Lower leg skin (tissue), 4 donors: ENCODE results near the gene UGT3A2. TPM values are rescaled to one million over a fixed set of nuclear protein-coding genes. Genes with fewer than 3 reads are reported as not detected.

Source experiments
- DNase-seq, 2 donors: peaks; one replicate each; pipeline ENCODE4 v3.0.0-alpha.2; 2019; ENCODE audit warnings: low spot score in 2 of 2
- H3K4me3 ChIP-seq: fragments of 200-600 bp; sonication (generic); 2 replicates; pipeline ENCODE4 v1.5.1; 2017; ENCODE audit warnings: mild to moderate bottlenecking, low read depth; ENCODE audit not compliant: poor library complexity, severe bottlenecking
- POLR2A ChIP-seq, 2 donors: fragments of 450-650 bp; IDR thresholded peaks; one replicate each; pipeline ENCODE4 v1.6.1; 2016 to 2017; ENCODE audit warnings: antibody characterized with exemption in 2 of 2, mild to moderate bottlenecking in 1 of 2, moderate library complexity in 1 of 2
- WGBS, 2 donors: methylation state at CpG; one replicate each; pipeline ENCODE4 v1.1.5; 2018; 5-methylcytosine and 5-hydroxymethylcytosine counted together
- intact Hi-C: fragments of 100-400 bp; cut with DNase I; formaldehyde crosslinking; loops from one replicate; pipeline ENCODE4 v1.15.0; 2023; ENCODE audit warnings: low total_unique reads
- total RNA-seq, 4 donors: library from RNA; depleted of rRNA; stranded (reverse); fragments of >200 nt; gene quantifications; one replicate each; pipeline ENCODE4 v1.1.0, GENCODE V29; 2016
- TF ChIP-seq, protein P1 (sequence below), 3 donors: fragments of 450-650 bp; IDR thresholded peaks; one replicate each; pipeline ENCODE4 v1.5.1; 2016; ENCODE audit warnings: antibody characterized with exemption in 3 of 3, mild to moderate bottlenecking in 3 of 3, moderate library complexity in 2 of 3

The UGT3A2 gene
- total RNA-seq, 4 donors from 2014 or later = 3.1 to 38.2 (median 7.7) TPM

DNA sequence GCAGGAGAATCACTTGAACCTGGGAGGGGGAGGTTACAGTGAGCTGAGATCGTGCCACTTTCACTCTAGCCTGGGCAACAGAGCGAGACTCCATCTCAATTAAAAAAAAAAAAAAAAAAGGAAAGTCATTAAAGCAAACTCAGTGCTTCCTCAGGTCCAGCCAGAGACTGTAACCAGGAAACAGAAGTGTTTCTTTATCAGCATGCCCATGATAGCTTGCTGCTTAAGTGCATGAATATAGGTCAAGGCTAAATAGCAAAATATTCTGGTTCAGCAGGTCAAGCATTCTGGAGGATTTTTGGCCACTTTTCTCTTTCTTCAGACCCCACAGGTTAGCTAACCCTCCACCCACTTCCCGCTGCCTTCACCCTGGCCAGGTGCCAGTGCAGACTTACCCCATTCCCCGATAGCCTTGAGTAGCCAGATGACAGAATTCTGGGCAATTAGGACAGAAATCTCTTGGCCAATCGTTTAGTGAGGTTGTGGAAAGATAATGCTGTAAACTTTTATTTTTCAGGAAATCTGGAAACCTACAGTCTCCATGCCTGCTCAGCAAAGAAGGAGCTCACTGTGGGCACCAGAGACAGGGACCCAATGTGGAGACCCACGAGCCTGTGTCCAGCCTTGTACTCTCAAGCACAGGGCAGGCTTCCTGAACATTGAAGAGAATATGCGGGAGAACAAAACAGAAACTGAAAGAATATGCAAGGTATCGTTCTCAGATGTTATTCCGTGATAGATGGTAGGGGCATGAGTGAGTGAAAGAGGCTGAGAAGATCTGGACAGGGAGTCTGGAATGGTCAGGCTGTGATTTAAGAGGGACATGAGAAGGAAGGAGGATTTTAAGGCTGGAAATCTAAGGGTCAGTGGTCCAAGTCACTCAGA is 4.2 kb upstream of the UGT3A2 start:
- intact Hi-C loops = no loop called here
- DNase-seq = no peak
- H3K4me3 ChIP-seq = no peak overlapping the region
- WGBS, 2 donors = 51 to 59% methylated on average over 9 of the region's 9 CpGs
- TF ChIP-seq, protein P1, sequence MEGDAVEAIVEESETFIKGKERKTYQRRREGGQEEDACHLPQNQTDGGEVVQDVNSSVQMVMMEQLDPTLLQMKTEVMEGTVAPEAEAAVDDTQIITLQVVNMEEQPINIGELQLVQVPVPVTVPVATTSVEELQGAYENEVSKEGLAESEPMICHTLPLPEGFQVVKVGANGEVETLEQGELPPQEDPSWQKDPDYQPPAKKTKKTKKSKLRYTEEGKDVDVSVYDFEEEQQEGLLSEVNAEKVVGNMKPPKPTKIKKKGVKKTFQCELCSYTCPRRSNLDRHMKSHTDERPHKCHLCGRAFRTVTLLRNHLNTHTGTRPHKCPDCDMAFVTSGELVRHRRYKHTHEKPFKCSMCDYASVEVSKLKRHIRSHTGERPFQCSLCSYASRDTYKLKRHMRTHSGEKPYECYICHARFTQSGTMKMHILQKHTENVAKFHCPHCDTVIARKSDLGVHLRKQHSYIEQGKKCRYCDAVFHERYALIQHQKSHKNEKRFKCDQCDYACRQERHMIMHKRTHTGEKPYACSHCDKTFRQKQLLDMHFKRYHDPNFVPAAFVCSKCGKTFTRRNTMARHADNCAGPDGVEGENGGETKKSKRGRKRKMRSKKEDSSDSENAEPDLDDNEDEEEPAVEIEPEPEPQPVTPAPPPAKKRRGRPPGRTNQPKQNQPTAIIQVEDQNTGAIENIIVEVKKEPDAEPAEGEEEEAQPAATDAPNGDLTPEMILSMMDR (IDR thresholded peaks at IDR 0.05) = no peak
- no peak for TF ChIP-seq POLR2A (IDR thresholded peaks at IDR 0.05)

DNA sequence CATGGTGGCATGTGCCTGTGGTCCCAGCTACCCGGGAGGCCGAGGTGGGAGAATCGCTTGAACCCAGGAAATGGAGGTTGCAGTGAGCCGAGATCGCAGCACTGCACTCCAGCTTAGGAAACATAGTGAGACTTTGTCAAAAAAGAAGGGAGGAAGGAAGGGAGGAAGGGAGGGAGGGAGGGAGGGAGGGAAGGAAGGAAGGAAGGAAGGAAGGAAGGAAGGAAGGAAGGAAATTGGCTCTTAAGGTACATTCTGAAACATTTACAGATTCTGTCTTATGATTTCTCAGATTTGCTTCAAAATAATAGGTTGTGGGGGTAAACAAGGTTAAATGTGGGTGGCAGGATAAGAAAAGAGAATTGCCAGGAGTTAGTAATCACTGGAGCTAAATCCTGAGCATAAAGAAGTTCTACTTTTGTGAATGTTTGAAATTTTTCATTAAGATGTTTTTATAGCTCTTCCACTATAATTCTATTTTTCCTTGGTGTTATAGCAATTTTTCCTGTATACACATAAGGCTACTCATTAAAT is 2.1 kb upstream of the UGT3A2 start:
- intact Hi-C loops = no loop called here
- 93 to 96% methylated on average over 5 of the region's 5 CpGs for WGBS, 2 donors
- DNase-seq = no peak
- no peak for TF ChIP-seq POLR2A (IDR thresholded peaks at IDR 0.05)
- TF ChIP-seq, protein P1 (IDR thresholded peaks at IDR 0.05) = no peak
- H3K4me3 ChIP-seq = no peak overlapping the region

DNA sequence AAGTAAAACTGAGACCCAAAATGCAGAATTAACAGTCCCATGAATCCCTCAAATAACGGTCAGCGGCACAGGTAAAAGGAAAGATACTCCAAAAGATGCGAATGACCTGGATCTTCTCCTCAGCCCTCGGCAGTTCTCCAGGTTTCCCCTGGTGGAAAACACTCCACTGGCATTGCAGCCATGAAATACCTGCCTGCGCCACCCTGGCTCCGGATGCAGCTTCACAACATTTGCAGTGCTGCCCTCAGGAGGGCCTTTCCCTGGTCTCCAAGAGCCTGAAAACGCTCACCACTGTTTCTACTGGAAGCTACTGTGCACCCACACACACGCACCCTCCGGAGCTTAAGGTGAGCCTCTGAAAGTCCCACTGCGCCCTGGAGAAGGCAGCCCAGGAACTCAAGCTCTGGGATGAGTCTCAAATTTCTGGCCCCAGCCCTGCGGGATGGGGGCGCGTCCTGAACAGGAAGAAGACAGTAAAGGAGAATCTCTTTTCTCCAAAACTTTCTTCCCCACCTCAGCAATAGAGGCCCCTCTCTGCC is 612 bp downstream of the UGT3A2 start:
- TF ChIP-seq POLR2A (IDR thresholded peaks at IDR 0.05) = no peak
- TF ChIP-seq, protein P1 (IDR thresholded peaks at IDR 0.05) = no peak
- DNase-seq = no peak
- intact Hi-C loops = no loop called here
- WGBS, 2 donors = 28 to 29% methylated on average over 13 of the region's 13 CpGs
- no peak overlapping the region for H3K4me3 ChIP-seq

DNA sequence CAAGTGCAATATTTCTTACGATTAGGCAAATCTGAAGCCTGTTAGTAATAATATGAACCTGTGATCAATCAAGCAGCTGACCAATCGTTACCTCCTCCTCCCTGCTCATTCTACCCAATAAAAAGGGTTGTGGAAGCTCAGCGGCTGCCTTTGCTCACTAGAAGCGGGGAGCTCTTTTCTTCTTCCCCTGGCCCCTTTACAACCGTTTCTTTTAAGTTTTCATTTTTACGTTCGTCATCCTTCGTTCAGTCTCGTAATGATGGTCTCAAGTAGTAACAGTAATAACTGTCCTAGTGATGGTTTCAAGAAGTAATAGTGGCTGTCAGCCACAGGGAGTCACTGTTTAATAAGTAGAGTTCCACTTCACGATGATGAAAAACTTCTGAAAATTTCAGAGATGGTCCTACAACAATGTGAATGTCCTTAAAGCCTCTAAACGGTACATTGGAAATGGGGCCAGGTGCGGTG is 6.2 kb downstream of the UGT3A2 start:
- WGBS, 2 donors = 52 to 57% methylated on average over 12 of the region's 12 CpGs
- TF ChIP-seq, protein P1 (IDR thresholded peaks at IDR 0.05) = no peak
- no peak for TF ChIP-seq POLR2A (IDR thresholded peaks at IDR 0.05)
- DNase-seq = no peak
- intact Hi-C loops = no loop called here
- H3K4me3 ChIP-seq = no peak overlapping the region

DNA sequence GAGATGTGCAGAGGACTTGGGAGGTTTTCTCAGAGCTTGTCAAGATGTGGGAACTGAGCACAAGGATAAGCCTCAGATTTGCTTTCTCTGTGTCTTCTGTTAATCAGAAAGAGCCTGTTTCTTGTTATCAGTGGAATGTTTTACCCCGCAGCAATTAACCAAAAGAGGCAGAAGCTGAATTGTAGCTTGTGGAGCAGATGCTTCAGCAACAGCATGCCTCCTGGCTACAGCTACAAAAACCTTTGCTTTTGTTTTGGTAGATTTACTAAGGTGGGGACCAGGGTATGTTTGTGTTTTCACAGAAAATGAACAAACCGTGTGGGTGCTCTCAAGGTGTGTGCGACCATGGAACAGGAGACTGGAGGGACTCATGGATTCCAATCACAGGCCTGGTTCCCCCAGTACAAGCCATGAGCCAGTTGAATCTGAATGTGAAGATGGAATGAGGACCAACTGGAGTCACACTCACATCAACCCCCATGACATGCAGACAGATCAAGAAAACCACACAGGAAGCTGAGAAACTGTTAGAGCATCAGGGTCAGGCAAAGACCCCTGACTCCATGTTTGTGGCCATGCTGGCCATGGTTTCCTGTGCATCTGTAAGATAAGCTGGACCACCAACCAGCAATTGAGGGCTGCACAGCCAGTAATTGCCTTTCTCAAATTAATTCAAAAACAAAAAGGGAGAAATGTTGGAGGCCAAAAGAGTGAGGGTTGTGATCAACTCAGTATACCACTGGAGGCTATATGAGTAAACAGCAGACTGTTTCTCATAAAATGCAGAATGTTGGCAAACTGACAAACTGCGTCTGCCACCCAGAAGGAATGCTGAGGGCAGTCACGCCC is 6.9 kb downstream of the UGT3A2 start:
- no peak for DNase-seq
- no peak overlapping the region for H3K4me3 ChIP-seq
- TF ChIP-seq POLR2A (IDR thresholded peaks at IDR 0.05) = no peak
- TF ChIP-seq, protein P1 (IDR thresholded peaks at IDR 0.05) = no peak
- WGBS, 2 donors = 41 to 42% methylated on average over 5 of the region's 5 CpGs
- intact Hi-C loops = no loop called here
